IgD-negative memory B cell (primary cell): ENCODE results near the gene NEBL. TPM values are rescaled to one million over a fixed set of nuclear protein-coding genes. Genes with fewer than 3 reads are reported as not detected.
A peak's percentile ranks its signal among the peaks of the same experiment; 100 is the strongest.

Experiments used
- H3K27ac Mint-ChIP-seq, 3 donors: one replicate each; pipeline ENCODE4 v1.8.0; 2020 to 2022; ENCODE audit warnings: mild to moderate bottlenecking in 3 of 3, mixed read lengths in 3 of 3, moderate library complexity in 1 of 3
- H3K27me3 Mint-ChIP-seq: one replicate; pipeline ENCODE4 v1.8.0; 2021; ENCODE audit warnings: mixed read lengths
- H3K36me3 Mint-ChIP-seq: one replicate; pipeline ENCODE4 v1.8.0; 2020; ENCODE audit warnings: mild to moderate bottlenecking, mixed read lengths
- H3K4me1 Mint-ChIP-seq, 3 donors: one replicate each; pipeline ENCODE4 v1.8.0; 2020 to 2022; ENCODE audit warnings: mixed read lengths in 3 of 3, mild to moderate bottlenecking in 1 of 3
- H3K4me3 Mint-ChIP-seq, 4 donors: one replicate each; pipeline ENCODE4 v1.8.0; 2020 to 2022; ENCODE audit warnings: mild to moderate bottlenecking in 4 of 4, mixed read lengths in 4 of 4, moderate library complexity in 3 of 4
- H3K9me3 Mint-ChIP-seq, 3 donors: one replicate each; pipeline ENCODE4 v1.8.0; 2020 to 2021; ENCODE audit warnings: mixed read lengths in 3 of 3, mild to moderate bottlenecking in 1 of 3
- polyA plus RNA-seq: library from polyadenylated mRNA; unstranded; fragments of 300-500 nt; fragmentation: Illumina TruSeq; gene quantifications from one replicate; pipeline ENCODE4 v1.2.3, GENCODE V29; 2021

NEBL gene
- polyA plus RNA-seq, 1 donor from 2014 or later, result not detected

DNA sequence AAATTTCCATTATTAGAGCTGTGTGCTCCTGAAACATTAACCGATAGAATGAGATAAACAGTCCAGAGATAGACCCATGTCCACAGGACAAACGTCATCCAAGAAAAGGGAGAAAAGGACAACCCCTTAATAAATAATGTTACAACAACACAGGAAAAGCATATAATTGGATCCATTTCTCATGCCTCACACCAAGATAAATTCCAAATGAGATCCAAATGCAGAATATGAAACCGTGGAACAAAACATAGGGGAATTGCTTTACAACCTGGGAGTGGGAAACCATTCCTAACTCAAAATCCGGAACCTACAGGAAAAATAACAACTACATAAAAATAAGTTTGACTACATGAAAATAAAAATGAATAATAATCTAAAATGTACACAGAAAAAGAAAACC lies 22.4 kb upstream of the NEBL start:
- Mint-ChIP-seq H3K27ac (no peak overlapping the region), H3K27me3 (no peaks in the 10 kb centered on the region), H3K4me1 (no peaks in the 10 kb centered on the region), H3K4me3 (no peak overlapping the region), H3K9me3 (no peaks in the 10 kb centered on the region), H3K36me3 (no peaks in the 10 kb centered on the region)

DNA sequence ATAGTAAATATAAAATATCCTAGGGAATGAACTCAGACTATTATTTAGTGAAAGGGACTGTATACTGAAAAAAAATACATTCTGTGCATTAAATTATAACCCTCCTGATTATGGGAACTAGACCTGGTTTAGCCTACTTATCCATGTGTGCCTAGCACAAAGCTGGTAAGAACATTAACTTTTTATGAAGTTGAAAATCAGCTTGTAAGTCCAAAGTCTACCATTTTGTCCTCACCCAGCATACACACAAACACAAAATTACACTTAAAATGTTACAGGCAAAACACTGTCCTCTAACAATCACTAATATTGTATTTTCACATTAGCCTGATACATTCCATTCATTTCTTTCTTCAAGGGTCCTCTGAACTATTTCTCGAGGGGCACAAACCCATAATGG lies 19.9 kb upstream of the NEBL start:
- H3K36me3 Mint-ChIP-seq, result no peaks in the 10 kb centered on the region
- no peak overlapping the region for H3K4me3 Mint-ChIP-seq
- H3K9me3 Mint-ChIP-seq, result no peaks in the 10 kb centered on the region
- H3K27ac Mint-ChIP-seq, result no peak overlapping the region
- peaks cover 2% of the 10 kb centered on the region for H3K27me3 Mint-ChIP-seq
- no peaks in the 10 kb centered on the region for H3K4me1 Mint-ChIP-seq

DNA sequence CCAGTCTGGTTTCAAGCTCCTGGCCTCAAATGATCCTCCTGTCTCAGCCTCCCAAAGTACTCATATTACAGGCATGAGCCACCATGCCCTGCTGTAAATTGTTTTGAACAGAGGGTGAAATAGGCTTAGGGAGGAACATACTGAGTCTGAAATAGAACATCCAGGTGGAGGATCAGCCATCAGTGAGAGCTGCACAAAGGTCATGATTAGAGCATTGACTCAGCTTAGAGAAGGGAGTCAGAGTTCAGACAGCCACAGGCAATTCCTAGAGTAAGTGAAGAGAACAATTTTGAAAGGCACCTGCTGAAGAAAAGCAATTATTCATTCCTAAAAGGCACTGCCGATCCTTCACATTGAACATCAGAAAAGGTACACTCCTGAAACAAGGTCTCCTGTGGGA lies 15.9 kb upstream of the NEBL start:
- H3K4me1 Mint-ChIP-seq, result no peaks in the 10 kb centered on the region
- H3K27me3 Mint-ChIP-seq, result peaks cover 2% of the 10 kb centered on the region
- no peaks in the 10 kb centered on the region for H3K9me3 Mint-ChIP-seq
- H3K4me3 Mint-ChIP-seq, result no peak overlapping the region
- no peaks in the 10 kb centered on the region for H3K36me3 Mint-ChIP-seq
- no peak overlapping the region for H3K27ac Mint-ChIP-seq

DNA sequence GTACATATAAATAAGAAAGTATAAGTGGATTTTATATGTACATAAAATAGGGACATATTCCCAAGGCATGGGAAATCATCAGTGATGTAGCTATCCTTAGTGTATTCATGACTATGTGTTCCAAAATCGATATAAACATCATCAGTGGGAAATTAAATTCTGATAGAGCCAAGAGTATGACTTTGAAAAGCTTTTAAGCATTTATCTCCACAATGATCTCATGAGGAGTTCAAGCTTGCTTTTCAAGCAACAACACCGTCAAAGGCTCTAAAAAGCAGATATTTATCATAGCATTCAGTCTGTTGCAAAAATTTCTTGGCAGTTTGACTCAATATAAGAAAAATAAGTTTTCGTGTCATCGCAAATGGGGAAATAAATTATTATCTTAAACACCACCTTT lies 14.5 kb upstream of the NEBL start:
- Mint-ChIP-seq H3K27ac (no peak overlapping the region), H3K27me3 (peaks cover 2% of the 10 kb centered on the region), H3K4me3 (no peak overlapping the region), H3K36me3 (peaks cover 2% of the 10 kb centered on the region), H3K4me1 (no peaks in the 10 kb centered on the region), H3K9me3 (no peaks in the 10 kb centered on the region)

DNA sequence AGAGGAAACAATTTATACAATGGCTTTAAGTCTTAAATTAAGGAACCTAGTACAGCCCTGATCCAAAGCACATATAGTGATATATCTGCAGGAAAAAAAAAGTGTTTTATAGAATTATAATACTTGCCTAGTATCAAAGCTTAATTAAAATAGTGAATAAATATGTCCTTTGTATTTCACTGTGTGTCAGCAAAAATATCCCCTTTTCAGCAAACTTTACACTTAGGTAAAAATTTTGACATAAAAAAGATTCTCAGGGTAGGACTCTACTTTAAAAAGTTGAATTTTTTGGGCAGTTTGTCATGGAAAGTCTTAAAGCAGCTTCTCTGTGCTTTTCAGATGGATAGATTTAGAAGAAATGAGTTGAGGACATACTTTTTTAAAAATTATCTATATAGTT lies 12.7 kb upstream of the NEBL start:
- Mint-ChIP-seq H3K36me3 (peaks cover 2% of the 10 kb centered on the region), H3K4me3 (no peak overlapping the region), H3K27ac (no peak overlapping the region), H3K27me3 (peaks cover 2% of the 10 kb centered on the region), H3K4me1 (no peaks in the 10 kb centered on the region), H3K9me3 (peaks cover 0 to 3% (median 3%) of the 10 kb centered on the region in 3 donors)

DNA sequence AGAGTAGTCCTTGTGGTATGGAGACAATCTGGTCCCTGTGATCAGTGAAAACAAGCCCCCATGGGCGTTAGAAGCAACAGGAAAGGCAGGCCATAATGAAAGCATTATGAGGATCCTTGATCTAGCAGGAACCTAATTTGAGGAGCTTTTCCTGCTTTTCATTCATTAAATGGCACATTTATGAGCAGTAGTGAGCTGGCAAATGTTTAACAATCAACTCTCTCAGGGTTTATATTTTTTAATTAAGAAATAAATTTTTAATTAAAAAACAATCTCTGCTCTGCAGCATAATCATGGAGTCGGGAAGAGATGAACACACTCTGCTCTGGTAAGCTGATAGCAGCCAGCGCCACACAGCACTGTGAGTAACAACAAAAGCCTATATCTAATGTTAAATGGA lies 11.3 kb upstream of the NEBL start:
- H3K9me3 Mint-ChIP-seq, result peaks cover 0 to 3% (median 3%) of the 10 kb centered on the region in 3 donors
- no peak overlapping the region for H3K4me3 Mint-ChIP-seq
- no peaks in the 10 kb centered on the region for H3K4me1 Mint-ChIP-seq
- H3K36me3 Mint-ChIP-seq, result peaks cover 3% of the 10 kb centered on the region
- no peak overlapping the region for H3K27ac Mint-ChIP-seq
- no peaks in the 10 kb centered on the region for H3K27me3 Mint-ChIP-seq

DNA sequence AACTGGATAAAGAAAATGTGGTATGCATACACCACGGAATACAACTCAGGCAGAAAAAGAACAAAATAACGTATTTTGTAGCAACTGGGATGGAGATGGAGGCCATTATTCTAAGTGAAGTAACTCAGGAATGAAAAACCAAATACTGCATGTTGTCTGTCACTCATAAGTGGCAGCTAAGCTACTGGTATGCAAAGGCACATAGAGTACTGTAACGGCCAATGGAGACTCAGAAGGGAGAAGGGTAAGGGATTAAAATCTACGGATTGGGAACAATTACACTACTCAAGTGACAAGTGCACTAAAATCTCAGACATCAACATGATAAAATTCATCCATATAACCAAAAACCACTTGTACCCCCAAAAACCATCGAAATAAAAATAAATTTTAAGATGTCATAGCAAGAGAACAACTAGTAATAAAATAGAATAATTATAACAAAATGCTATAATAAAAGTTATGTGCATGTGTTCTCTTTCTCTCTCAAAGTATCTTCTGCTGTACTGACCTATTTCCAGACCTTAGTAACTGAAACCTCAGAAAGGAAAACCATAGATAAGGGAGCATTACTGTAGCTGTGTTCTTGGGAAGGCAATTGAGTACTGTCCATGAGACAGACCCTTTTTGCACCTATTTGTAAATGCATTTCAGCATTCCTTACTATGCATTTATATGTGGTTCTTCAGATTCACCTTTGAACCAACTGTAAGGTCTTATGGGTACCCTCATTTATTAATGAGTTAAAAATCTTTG lies 6.7 kb upstream of the NEBL start:
- Mint-ChIP-seq H3K4me1 (no peaks in the 10 kb centered on the region), H3K4me3 (no peak overlapping the region), H3K9me3 (peaks cover 0 to 3% (median 3%) of the 10 kb centered on the region in 3 donors), H3K27me3 (no peaks in the 10 kb centered on the region), H3K36me3 (peaks cover 5% of the 10 kb centered on the region), H3K27ac (no peak overlapping the region)

DNA sequence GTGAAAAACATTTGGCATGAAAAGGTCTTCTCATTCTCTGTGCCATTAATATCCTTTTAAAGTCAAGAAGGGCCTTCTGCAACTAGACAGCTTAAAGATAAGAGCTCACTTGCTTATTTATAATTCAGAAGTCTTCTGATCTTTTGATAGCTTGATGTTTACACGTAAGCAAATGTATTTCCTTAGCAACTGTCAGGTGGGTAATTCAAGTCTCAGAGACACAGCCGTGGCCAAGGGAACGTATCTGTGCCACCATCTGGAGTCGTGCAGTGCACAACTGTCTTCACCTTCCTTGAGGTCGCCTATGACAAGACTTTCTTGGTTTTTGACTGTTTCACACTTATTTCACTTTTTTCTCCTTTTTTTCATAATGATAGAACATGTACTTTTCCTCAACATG lies 4.0 kb upstream of the NEBL start:
- Mint-ChIP-seq H3K36me3 (peaks cover 3% of the 10 kb centered on the region), H3K4me1 (no peaks in the 10 kb centered on the region), H3K4me3 (no peak overlapping the region), H3K27ac (no peak overlapping the region), H3K9me3 (peaks cover 0 to 3% (median 3%) of the 10 kb centered on the region in 3 donors), H3K27me3 (no peaks in the 10 kb centered on the region)

DNA sequence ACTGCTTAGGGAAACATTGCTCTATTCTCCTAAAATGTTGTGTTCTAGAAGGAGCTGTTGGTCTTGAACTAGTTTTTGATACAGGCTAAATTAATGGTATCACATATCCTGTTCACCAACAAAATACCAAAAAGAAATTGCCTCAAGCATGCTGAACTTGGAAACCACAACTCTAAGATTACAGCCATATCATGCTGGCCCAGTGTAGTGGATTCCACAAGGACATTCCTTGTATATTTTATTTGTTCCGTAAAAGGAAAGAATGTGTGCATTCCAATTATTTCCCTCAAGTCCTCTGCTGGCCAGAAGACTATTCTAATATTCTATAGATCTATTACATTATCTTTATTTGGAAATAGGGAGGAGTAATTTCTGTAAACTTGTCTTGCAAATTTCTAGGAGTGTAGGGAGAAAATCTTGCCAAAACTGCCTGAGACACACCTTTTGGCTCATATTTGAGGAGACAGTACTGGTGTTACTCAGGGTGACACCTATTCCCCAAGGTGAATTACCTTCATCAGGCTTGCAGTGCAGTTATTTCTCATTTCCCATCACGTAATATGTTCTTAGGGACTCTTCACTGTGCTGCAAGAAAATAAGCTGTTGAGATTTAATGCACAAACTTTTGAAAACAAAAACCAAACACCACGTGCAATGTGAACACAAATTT lies 1.9 kb upstream of the NEBL start:
- Mint-ChIP-seq H3K4me3 (no peak overlapping the region), H3K36me3 (peaks cover 3% of the 10 kb centered on the region), H3K27me3 (no peaks in the 10 kb centered on the region), H3K9me3 (no peaks in the 10 kb centered on the region), H3K4me1 (no peaks in the 10 kb centered on the region), H3K27ac (no peak overlapping the region)

DNA sequence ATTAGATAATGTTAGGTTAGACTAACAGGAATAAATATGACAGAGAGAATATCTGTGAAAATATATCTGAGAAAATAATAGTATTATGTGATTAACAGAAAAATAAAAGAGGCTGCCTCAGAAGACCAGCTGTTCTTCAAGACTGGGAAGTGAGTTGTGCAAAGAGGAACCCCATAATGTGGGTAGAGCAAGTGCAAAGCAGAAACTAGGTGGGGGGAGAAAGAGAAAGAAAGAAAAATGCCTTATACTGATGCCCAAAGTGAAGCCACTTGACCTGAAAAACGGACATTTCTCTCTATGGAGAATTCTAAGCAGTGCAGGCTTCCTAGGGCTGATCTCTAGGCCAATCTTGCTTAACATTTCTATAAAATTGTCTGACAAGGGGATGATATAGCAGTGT lies 3.8 kb downstream of the NEBL start:
- Mint-ChIP-seq H3K27me3 (no peaks in the 10 kb centered on the region), H3K4me1 (no peaks in the 10 kb centered on the region), H3K9me3 (no peaks in the 10 kb centered on the region), H3K36me3 (no peaks in the 10 kb centered on the region), H3K4me3 (no peak overlapping the region), H3K27ac (peak overlapping the region in 1 of 3 donors; percentile 28)

DNA sequence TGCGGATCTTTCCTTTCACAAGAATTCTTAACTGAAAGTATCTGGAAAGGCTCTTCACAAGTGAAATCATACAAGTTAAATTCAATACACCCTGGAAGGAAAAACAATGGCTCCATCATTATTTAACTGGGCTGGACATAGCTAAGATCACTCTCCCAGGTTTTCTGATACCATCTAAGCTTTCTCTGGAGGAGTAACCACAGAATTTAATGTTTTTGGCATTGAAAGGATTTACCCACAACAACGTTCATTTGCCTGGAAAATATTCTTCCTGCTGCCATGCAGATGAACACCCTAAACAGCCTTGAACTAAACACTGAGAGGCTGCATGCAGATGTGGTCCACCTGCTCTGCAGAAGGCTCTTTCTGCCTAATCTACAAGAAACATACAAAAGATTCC lies 4.3 kb downstream of the NEBL start:
- no peaks in the 10 kb centered on the region for H3K27me3 Mint-ChIP-seq
- H3K36me3 Mint-ChIP-seq, result no peaks in the 10 kb centered on the region
- no peaks in the 10 kb centered on the region for H3K4me1 Mint-ChIP-seq
- no peak overlapping the region for H3K4me3 Mint-ChIP-seq
- no peaks in the 10 kb centered on the region for H3K9me3 Mint-ChIP-seq
- peak overlapping the region in 1 of 3 donors; percentile 28 for H3K27ac Mint-ChIP-seq

DNA sequence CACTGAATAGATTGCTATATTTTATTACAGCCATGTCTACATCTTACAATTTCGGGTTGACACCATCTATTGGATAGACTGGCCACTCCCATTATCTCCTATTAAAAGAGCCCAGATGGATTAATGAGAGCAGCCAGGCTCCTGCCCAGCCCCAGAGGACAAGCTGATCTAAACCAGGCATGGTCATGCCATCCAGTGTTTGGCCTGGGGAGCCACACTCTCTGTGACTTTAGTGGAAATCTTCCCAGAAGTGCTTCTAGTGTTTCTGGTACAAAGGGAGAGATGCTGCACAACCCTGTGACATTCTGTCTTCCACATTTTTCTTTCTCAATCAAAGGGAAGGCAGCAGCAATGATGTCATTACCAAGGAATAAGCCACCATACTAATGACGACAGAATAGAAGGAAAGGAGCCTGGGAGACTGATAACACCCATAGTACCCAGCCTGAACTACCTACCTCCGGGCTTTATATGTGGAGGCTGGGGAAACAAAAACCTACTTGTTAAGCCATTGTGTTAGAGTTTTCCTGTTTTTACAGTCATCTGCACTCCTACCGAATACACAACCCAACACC lies 5.0 kb downstream of the NEBL start:
- no peaks in the 10 kb centered on the region for H3K36me3 Mint-ChIP-seq
- no peak overlapping the region for H3K27ac Mint-ChIP-seq
- H3K4me1 Mint-ChIP-seq, result no peaks in the 10 kb centered on the region
- no peaks in the 10 kb centered on the region for H3K9me3 Mint-ChIP-seq
- no peak overlapping the region for H3K4me3 Mint-ChIP-seq
- H3K27me3 Mint-ChIP-seq, result no peaks in the 10 kb centered on the region

DNA sequence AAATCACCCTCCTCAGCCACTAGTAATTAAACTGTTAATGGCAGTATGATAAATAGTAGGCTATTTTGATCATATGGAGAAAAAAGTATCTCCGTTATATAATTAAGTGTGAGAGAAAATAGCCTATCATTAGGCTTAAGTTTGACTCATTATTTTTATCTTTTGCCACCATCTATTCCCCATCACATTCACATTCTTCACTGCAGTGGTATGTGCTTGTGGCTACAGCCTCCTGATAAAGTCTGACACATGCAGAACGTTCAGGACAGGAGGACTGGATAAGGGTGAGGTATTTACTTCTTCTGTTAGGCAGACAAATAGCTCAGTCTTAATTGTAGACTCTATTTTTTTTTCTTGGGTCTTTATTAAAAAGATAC lies 5.8 kb downstream of the NEBL start:
- H3K27me3 Mint-ChIP-seq, result peaks cover 1% of the 10 kb centered on the region
- H3K36me3 Mint-ChIP-seq, result no peaks in the 10 kb centered on the region
- no peaks in the 10 kb centered on the region for H3K9me3 Mint-ChIP-seq
- H3K4me3 Mint-ChIP-seq, result no peak overlapping the region
- H3K4me1 Mint-ChIP-seq, result no peaks in the 10 kb centered on the region
- H3K27ac Mint-ChIP-seq, result no peak overlapping the region

DNA sequence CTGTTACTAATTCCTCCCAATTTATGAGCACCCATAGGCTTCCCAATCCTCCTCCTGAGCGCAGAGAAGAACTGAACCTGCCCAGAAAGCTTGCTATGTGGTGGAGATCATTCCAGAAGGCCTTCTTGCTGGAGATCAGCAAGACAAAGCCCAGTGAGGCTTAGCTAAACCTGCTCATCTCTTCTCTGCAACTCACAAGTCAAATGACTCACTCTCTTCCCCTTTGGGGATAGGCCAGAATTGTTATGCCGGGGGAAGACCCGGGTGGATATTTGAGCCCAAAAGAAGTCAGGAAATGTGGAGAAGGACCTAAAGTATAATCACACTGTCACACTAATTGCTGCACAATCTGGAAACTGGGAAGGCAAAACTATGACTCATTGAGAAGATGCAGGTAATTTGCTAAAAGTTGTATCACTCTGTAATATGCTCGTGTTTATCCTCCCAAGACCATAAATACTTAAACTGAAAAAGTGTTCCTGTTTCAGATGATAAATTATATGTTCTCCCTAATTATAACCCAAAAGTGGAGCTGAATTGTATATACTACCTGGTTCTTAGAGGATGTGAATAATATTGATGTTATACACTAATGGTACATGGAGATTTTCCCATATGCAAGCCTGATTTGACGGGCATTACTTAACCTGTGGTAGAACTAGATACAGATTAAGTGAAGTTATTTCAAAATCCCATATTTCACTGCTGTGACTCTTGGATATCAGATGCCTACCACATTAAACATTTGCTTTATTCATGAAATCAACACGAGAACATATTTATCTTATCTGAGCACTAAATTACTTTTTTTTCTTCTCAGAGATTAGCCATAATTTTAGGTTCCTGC lies 6.4 kb downstream of the NEBL start:
- peaks cover 3% of the 10 kb centered on the region for H3K27me3 Mint-ChIP-seq
- no peaks in the 10 kb centered on the region for H3K36me3 Mint-ChIP-seq
- H3K27ac Mint-ChIP-seq, result peak overlapping the region in 1 of 3 donors; percentile 25
- H3K4me3 Mint-ChIP-seq, result no peak overlapping the region
- H3K9me3 Mint-ChIP-seq, result no peaks in the 10 kb centered on the region
- H3K4me1 Mint-ChIP-seq, result no peaks in the 10 kb centered on the region

DNA sequence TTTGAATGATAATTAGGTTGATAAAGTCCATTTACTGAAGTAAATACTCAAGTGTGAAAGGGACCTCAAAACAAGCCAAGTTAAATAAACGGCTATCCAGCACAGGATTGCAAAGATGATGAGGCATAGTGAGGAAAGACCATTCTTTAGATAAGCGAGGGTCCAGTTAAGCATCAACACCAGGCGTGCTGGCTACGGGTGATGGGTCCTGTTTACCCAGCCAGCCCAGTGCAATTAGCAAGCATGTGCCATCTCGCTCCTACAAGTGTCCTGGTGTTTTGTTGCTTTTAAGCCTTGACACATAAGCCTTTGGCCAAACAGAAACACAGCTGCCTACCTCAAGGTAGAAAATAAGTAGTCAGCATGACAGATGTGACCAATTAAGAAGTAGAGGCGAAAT lies 7.1 kb downstream of the NEBL start:
- no peaks in the 10 kb centered on the region for H3K4me1 Mint-ChIP-seq
- H3K27me3 Mint-ChIP-seq, result peaks cover 3% of the 10 kb centered on the region
- H3K36me3 Mint-ChIP-seq, result no peaks in the 10 kb centered on the region
- no peak overlapping the region for H3K27ac Mint-ChIP-seq
- no peak overlapping the region for H3K4me3 Mint-ChIP-seq
- no peaks in the 10 kb centered on the region for H3K9me3 Mint-ChIP-seq
